Activated T-cell treated with anti-CD3 and anti-CD28 coated beads, Interleukin-2, amount 50 U/mL, for 24 hours (primary cell): Measurements from ENCODE around the gene BEND6.

Experiments used
- DNase-seq: peaks from one replicate; pipeline ENCODE4 v3.0.0-alpha.2; 2020
- H3K27ac Mint-ChIP-seq: 2 replicates; pipeline ENCODE4 v1.8.0; 2020; ENCODE audit warnings: mild to moderate bottlenecking, mixed read lengths
- H3K27me3 Mint-ChIP-seq: 2 replicates; pipeline ENCODE4 v1.8.0; 2020; ENCODE audit warnings: mixed read lengths
- H3K36me3 Mint-ChIP-seq: 2 replicates; pipeline ENCODE4 v1.8.0; 2020; ENCODE audit warnings: low read depth, mixed read lengths
- H3K4me1 Mint-ChIP-seq: 2 replicates; pipeline ENCODE4 v1.8.0; 2020; ENCODE audit warnings: low read depth, mixed read lengths
- H3K4me3 Mint-ChIP-seq: 2 replicates; pipeline ENCODE4 v1.8.0; 2020; ENCODE audit warnings: mild to moderate bottlenecking, moderate library complexity, mixed read lengths
- H3K9me3 Mint-ChIP-seq: 2 replicates; pipeline ENCODE4 v1.8.0; 2020; ENCODE audit warnings: mixed read lengths

Gene BEND6

DNA sequence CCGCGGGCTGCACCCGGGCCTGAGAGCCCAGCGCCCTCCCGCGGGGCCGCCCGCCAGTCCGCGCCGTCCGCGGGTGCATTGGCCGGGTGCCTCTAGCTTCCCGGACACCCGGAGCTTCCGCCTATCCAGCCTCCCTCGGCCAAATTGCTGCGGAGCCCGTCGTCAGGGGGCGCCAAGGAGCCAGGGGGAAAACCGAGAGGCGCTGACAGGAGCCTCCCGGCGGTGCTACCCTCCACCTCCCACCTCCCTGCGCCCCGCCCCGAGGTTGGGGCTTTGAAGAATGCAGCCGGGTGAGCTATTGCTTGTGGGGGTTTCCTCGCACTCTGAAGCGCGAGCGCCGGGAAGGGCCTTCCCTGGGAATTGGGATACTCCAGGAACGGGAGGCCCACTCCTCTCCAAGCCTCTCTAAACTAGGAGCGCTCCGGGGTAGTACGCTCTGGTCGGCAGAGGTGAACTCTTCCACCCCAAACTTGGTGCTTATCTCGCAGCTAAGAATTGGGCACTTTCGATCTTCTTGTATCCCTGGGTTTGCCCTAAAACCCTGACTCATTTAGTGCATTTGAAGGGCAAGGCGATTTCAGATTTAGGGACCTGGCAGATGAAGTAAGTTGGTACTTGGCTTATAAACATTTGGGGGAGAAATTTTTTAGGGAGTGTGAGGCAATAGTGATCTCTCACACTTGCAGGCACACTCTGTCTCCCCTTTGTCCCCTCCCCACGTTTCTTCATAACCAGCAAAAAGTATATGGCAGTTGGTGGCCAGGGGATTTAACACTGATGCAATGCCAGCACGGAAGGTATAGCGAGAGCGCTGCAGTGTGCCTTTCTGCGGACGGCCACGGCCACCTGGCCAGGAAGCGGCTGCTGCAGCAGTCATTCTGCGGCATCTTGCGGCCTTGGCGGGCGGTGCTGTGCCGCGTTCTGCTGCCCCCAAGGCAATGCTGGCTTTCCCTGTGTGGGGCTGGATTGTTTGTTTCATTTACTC, 556 bp downstream of the BEND6 start:
- Mint-ChIP-seq H3K36me3 (no peaks in the 10 kb centered on the region), H3K27ac (peak overlapping the region; percentile 16), H3K4me3 (peak overlapping the region; percentile 67), H3K27me3 (peaks cover 70% of the 10 kb centered on the region), H3K4me1 (peaks cover 26% of the 10 kb centered on the region), H3K9me3 (no peaks in the 10 kb centered on the region)
- peak; percentile 79 for DNase-seq

DNA sequence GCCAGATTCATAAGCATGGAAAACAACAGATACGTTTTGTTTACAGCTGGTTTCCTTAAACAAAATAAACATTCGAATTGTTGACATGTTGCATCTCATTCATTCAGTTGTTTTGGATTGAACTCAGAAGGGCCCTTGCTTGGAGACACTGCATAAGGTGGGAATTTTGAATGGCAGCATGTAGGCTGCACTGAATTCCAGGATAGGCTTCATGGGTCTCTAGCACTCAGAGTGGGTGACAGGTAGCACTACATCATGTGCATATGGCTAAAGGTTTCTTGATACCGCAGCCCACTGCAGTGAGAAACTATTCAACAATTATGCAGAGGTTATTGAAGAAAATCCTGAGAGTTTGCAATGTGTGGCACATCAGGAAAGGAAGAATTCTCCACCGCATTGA, 1.6 kb downstream of the BEND6 start:
- peaks cover 69% of the 10 kb centered on the region for H3K27me3 Mint-ChIP-seq
- H3K4me3 Mint-ChIP-seq, result no peak overlapping the region
- DNase-seq, result no peak
- H3K4me1 Mint-ChIP-seq, result peaks cover 23% of the 10 kb centered on the region
- no peaks in the 10 kb centered on the region for H3K36me3 Mint-ChIP-seq
- H3K9me3 Mint-ChIP-seq, result no peaks in the 10 kb centered on the region
- H3K27ac Mint-ChIP-seq, result no peak overlapping the region

DNA sequence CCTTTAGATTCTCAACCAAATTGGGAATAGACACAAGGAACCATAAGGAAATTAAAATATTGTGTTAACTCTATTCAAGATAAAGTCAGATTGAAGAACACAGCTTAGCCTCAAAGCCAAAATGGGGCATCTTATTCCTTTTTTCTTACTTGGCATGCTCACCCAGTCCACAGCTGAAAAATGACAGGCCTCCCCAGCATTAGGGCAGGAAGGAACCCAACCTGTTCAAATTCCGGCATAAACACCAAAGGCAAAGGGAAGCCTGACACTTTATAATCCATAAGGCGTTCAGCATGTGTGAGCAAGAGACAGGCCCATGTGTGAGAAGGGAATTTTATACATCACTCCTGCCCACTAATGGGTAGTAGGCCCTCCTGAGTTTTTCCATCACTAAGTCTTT, 2.9 kb downstream of the BEND6 start:
- H3K27ac Mint-ChIP-seq, result no peak overlapping the region
- H3K4me1 Mint-ChIP-seq, result peaks cover 23% of the 10 kb centered on the region
- no peaks in the 10 kb centered on the region for H3K36me3 Mint-ChIP-seq
- no peaks in the 10 kb centered on the region for H3K9me3 Mint-ChIP-seq
- no peak overlapping the region for H3K4me3 Mint-ChIP-seq
- no peak for DNase-seq
- H3K27me3 Mint-ChIP-seq, result peaks cover 63% of the 10 kb centered on the region

DNA sequence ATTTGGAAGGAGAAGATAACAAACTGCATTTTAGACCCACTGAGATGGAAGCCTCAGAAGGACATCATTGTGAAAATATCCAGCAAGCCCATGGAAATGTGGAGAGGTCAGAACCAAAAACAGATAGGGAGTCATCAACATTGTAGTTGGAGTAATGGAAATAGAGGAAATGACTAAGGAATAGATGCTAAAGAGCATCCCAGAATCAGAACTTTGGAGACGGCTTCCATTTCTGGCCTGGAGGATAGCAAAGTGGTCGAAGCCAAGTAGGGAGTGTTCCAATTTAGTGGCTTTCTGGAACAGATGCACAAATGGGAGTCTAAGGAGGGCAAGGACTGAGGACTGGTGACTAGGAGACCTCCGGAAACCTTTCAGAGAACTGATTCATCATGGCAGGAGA, 3.6 kb downstream of the BEND6 start:
- H3K27me3 Mint-ChIP-seq, result peaks cover 61% of the 10 kb centered on the region
- DNase-seq, result no peak
- H3K27ac Mint-ChIP-seq, result no peak overlapping the region
- no peaks in the 10 kb centered on the region for H3K9me3 Mint-ChIP-seq
- H3K4me3 Mint-ChIP-seq, result no peak overlapping the region
- H3K4me1 Mint-ChIP-seq, result peaks cover 18% of the 10 kb centered on the region
- no peaks in the 10 kb centered on the region for H3K36me3 Mint-ChIP-seq

DNA sequence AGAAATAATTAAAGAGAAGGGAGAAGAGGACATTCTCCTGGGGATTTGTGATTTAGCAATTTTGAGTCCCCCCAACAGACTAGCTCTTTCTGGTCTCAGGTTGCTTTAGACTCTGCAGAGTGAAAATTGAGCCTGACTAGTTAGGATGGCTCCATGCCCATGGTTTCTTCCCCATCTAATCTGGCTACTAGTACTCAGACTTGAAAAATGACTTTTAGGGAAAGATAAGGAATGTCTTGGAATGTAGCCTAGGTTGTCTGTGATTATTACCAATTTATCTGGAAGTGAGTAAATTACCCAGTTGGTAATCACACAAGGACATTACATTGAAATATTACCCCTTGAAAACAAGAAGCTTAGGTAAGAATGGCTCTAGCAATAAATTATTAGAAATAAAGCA, 4.2 kb downstream of the BEND6 start:
- Mint-ChIP-seq H3K27ac (no peak overlapping the region), H3K27me3 (peaks cover 55% of the 10 kb centered on the region)

DNA sequence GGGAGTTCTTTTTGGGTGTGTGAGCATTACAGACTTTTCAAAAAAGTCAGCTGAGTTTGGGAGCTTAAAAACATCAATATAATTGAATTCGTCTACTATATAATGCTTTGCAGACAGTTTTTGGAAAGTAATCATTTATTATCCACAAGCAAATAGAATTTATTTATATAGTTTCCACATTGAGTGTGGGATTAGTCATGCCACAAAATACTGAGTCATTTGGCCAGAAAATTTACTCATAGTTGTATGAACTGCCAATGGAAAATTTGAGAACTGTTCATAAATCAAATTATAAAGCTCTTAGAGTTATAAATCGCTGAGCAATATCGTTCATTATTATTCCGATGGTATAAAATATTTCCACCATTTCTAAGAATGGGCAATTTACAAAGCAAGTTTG, 5.0 kb downstream of the BEND6 start:
- no peak overlapping the region for H3K4me3 Mint-ChIP-seq
- H3K9me3 Mint-ChIP-seq, result no peaks in the 10 kb centered on the region
- no peaks in the 10 kb centered on the region for H3K36me3 Mint-ChIP-seq
- H3K27ac Mint-ChIP-seq, result no peak overlapping the region
- peaks cover 9% of the 10 kb centered on the region for H3K4me1 Mint-ChIP-seq
- no peak for DNase-seq
- peaks cover 52% of the 10 kb centered on the region for H3K27me3 Mint-ChIP-seq

More for the DNA sequence above, 4.2 kb downstream of the BEND6 start:
- peaks cover 12% of the 10 kb centered on the region for H3K4me1 Mint-ChIP-seq
- H3K9me3 Mint-ChIP-seq, result no peaks in the 10 kb centered on the region
- H3K4me3 Mint-ChIP-seq, result no peak overlapping the region
- no peaks in the 10 kb centered on the region for H3K36me3 Mint-ChIP-seq
- DNase-seq, result no peak

DNA sequence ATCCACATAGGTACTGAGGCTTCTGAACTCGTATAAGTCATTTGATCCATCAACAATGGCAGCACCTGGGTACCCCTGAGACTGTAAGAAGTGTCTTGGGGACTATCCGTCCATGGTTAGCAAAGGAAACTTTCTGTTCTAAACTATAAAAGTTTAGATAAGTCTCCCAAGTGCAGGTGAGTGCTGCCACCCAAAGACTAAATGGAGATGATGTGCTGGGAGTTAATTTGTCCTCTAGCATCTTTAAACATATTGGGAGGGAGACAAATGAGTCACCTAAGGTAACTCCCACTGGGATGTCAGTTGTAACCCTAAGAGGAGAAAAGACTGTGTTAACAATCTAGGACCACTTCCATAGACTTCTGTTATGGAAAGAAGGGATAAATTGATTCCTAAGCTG, 6.2 kb downstream of the BEND6 start:
- Mint-ChIP-seq H3K4me1 (peaks cover 2% of the 10 kb centered on the region), H3K9me3 (no peaks in the 10 kb centered on the region), H3K27me3 (peaks cover 42% of the 10 kb centered on the region), H3K4me3 (no peak overlapping the region), H3K27ac (no peak overlapping the region), H3K36me3 (no peaks in the 10 kb centered on the region)
- DNase-seq, result no peak

DNA sequence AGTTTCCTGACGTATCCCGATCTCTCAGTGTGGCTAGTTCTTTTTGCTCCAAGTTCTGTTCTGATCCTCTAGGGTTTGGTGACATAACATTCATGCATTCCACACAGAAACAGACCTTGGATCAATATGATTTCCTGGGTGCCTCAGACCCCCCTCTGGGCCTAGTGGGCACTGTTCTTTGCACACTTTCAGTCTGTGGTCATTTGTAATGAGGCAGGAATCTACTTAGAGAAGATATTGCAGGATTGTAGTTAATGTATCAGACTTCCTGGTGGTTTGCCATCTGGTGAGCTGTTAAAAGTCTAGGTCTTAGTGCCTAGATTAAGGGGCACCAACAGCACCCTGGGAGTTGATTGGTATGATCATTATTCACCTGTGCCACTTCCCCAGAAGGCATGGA, 7.5 kb downstream of the BEND6 start:
- no peak overlapping the region for H3K27ac Mint-ChIP-seq
- no peak for DNase-seq
- H3K27me3 Mint-ChIP-seq, result peaks cover 30% of the 10 kb centered on the region
- no peaks in the 10 kb centered on the region for H3K36me3 Mint-ChIP-seq
- no peak overlapping the region for H3K4me3 Mint-ChIP-seq
- H3K4me1 Mint-ChIP-seq, result peaks cover 2% of the 10 kb centered on the region
- no peaks in the 10 kb centered on the region for H3K9me3 Mint-ChIP-seq

DNA sequence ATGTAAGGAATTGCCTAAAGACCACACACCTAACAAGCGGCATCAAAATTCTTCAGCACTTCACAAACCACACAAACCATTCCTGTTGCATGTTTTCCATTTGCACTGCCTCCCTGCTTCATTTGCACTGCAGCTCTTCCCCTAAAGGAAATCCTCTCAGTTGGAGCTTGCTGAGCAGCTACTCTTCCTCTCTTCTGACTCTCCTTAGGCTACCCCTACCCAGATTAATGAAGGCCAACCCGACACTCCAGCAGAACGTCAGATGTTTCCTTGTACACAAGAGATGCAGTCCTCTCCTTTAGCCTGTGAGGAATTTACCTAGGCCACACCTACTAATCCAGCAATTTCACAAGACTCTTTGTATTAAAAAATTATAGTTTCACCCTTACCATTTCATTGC, 8.1 kb downstream of the BEND6 start:
- peaks cover 2% of the 10 kb centered on the region for H3K4me1 Mint-ChIP-seq
- H3K27ac Mint-ChIP-seq, result no peak overlapping the region
- peaks cover 25% of the 10 kb centered on the region for H3K27me3 Mint-ChIP-seq
- no peaks in the 10 kb centered on the region for H3K9me3 Mint-ChIP-seq
- H3K36me3 Mint-ChIP-seq, result no peaks in the 10 kb centered on the region
- no peak overlapping the region for H3K4me3 Mint-ChIP-seq
- no peak for DNase-seq

DNA sequence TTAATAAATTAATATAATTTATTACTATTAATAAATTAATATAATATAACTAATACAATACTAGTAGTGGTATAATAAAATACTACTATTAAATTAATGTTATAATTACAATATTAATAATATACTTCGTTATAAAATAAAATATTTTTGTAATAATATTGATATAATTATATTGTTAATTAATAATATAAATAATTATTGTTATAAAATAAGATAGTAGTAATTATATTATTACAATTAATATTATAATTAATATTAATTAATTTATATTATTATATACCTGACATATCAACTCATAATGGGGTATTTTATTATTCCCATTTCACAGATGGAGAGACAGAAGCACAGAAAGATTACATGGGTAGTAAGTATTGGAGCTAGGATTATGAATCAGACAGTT, 8.9 kb downstream of the BEND6 start:
- Mint-ChIP-seq H3K4me1 (peaks cover 2% of the 10 kb centered on the region), H3K27me3 (peaks cover 18% of the 10 kb centered on the region), H3K9me3 (no peaks in the 10 kb centered on the region), H3K27ac (no peak overlapping the region), H3K36me3 (no peaks in the 10 kb centered on the region), H3K4me3 (no peak overlapping the region)
- no peak for DNase-seq

DNA sequence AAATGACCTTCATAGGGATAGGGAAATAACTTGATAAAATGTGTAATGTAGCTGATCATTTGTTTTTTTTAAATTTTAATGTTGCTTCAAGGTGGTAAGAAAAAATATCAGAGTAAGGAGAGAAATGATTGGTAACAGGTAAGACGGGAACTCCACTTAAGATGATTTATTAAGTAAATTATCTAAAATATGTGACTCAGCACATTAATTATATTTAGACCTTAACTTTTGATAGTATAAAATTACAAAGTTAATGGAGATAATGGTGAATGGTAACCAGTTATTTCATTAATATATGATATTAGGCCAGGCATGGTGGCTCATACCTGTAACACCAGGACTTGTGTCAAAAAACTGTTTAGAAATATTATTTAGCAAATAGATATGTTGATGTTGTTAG, 10.2 kb downstream of the BEND6 start:
- Mint-ChIP-seq H3K4me3 (no peak overlapping the region), H3K36me3 (no peaks in the 10 kb centered on the region), H3K9me3 (no peaks in the 10 kb centered on the region), H3K27ac (no peak overlapping the region), H3K4me1 (no peaks in the 10 kb centered on the region), H3K27me3 (peaks cover 14% of the 10 kb centered on the region)
- DNase-seq, result no peak

DNA sequence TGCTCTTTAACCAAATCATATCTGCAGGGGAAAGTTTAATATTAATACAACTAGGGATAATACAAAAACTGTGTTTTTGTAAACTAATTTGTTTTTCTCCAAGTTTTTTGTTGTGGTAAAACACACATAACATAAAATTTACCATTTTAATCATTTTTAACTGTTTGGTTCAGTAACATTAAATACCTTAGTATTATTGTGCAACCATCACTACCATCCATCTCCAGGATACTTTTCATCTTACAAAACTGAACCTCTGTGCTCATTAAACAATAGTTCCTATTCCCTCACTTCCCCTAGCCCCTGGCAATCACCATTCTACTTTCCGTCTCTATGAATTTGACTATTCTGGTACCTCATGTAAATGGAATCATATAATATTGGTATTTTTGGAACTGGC, 15.9 kb downstream of the BEND6 start:
- H3K4me3 Mint-ChIP-seq, result no peak overlapping the region
- no peaks in the 10 kb centered on the region for H3K36me3 Mint-ChIP-seq
- no peak overlapping the region for H3K27ac Mint-ChIP-seq
- H3K27me3 Mint-ChIP-seq, result peaks cover 7% of the 10 kb centered on the region
- H3K4me1 Mint-ChIP-seq, result no peaks in the 10 kb centered on the region
- H3K9me3 Mint-ChIP-seq, result peaks cover 6% of the 10 kb centered on the region
- no peak for DNase-seq

DNA sequence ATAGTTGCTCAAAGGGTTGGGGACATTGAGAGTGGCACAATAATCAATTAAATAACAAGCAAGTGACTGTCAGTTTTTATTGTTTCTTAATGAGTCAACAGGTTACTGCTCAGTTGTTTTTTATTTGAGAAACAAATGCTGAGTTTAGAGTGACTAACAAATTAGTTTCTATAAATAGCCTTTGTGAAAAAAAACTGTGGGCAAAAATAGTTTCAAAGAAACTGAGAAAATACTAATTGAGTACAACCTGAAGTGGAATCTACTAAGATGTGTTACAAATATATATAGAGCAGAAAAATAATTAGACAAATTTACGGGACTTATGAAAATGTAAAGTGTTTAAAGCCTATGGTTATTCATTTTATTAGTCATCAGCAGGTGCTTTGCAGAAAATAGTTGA, 22.3 kb downstream of the BEND6 start:
- Mint-ChIP-seq H3K36me3 (no peaks in the 10 kb centered on the region), H3K9me3 (peaks cover 9% of the 10 kb centered on the region), H3K4me3 (no peak overlapping the region), H3K4me1 (no peaks in the 10 kb centered on the region), H3K27me3 (peaks cover 3% of the 10 kb centered on the region), H3K27ac (no peak overlapping the region)
- no peak for DNase-seq

DNA sequence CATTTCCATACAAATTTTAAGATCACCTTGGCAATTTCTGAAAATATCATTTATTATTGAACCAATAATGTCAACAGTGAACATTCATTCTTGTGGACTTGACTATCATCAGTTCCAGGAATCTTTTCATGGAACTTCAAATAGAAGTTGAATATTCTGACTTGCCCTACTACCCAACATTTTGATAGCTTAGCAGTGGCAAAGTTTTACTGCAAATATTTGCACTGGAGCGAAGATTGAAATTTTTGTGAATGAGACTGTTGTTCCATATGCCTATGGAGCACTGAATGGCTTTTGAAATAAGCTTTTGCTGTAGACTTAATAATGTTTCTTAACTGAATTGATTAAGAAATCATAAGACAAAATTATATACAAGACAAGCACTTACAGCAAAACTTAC, 23.6 kb downstream of the BEND6 start:
- Mint-ChIP-seq H3K9me3 (peaks cover 9% of the 10 kb centered on the region), H3K36me3 (no peaks in the 10 kb centered on the region), H3K27me3 (peaks cover 3% of the 10 kb centered on the region), H3K4me1 (no peaks in the 10 kb centered on the region), H3K27ac (no peak overlapping the region), H3K4me3 (no peak overlapping the region)
- no peak for DNase-seq

DNA sequence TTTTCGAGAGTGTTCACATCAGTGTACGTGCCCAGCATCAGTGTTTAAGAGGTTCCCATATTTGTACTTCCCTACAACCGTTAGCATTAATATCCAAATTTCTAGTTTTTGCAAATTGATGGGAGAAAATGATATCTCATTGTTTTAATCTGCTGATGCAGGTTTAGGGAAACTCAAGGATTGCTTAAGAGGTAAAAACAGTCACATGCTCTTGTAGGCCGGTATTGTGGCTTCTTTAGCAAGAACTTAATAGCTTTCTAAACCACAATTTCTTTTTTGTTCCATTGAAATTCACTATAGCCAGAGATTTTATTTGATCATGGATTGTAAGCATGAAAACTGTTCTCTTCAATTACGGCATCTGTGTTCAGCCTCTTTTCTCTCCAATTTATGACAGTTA, 29.5 kb downstream of the BEND6 start:
- Mint-ChIP-seq H3K36me3 (no peaks in the 10 kb centered on the region), H3K27me3 (peaks cover 26% of the 10 kb centered on the region), H3K9me3 (no peaks in the 10 kb centered on the region), H3K4me3 (no peak overlapping the region), H3K27ac (no peak overlapping the region), H3K4me1 (no peaks in the 10 kb centered on the region)
- no peak for DNase-seq
